Sigmoid colon (tissue), 3 donors: ENCODE results near the gene UTP25.

Source experiments
- POLR2A ChIP-seq, 2 donors: fragments of 450-650 bp; IDR thresholded peaks; one replicate each; pipeline ENCODE4 v1.6.1; 2016; ENCODE audit warnings: antibody characterized with exemption in 2 of 2, mild to moderate bottlenecking in 2 of 2, moderate library complexity in 2 of 2
- TF ChIP-seq, protein P1 (sequence below), 4 experiments: fragments of 450-650 bp in 3 of 4; fragments of 200-600 bp in 1 of 4; IDR thresholded peaks; one replicate each; pipeline ENCODE4 v1.5.1; 2016 to 2019; ENCODE audit warnings: antibody characterized with exemption in 4 of 4, mild to moderate bottlenecking in 3 of 4, moderate library complexity in 2 of 4

DNA sequence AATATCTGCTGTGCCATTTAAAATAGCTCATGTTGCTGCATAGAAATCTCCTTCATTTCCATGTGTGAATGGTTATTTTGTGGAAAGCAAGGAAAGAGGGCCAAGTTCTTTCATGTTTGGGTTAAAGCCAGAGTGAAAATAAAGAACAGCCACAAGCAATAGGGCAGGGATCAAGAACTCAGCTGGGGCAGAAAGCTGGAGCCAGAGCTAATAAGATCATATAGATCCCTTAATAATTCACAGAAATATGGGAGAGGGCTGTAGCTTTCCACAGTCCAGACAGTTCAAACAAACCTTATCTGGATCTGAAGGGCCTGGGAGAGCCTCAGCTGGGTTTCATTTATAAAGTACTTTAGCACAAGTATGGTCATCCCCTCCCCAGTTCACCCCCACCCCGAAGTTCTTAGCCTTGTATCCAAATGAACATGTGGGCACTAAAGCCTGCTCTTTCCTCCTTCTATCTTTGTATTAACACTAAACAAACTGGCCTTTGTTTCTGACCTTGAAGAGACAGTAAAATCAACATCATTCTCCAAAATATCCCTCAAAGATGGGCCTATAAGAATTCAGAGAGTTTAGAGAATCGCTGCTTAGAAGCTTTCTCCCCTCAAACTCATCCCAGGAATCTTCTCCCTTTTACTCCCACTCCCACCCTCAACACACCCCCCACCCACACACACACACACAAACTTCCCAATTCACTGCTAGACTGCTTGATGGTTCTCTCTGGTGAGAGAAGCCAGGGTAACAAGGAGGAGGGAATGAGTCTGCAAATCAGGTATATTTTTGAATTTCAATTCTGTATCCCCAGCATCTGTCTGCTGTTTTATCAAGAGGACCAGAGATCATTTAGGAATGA lies 41.7 kb downstream of the UTP25 start:
- TF ChIP-seq, protein P1, sequence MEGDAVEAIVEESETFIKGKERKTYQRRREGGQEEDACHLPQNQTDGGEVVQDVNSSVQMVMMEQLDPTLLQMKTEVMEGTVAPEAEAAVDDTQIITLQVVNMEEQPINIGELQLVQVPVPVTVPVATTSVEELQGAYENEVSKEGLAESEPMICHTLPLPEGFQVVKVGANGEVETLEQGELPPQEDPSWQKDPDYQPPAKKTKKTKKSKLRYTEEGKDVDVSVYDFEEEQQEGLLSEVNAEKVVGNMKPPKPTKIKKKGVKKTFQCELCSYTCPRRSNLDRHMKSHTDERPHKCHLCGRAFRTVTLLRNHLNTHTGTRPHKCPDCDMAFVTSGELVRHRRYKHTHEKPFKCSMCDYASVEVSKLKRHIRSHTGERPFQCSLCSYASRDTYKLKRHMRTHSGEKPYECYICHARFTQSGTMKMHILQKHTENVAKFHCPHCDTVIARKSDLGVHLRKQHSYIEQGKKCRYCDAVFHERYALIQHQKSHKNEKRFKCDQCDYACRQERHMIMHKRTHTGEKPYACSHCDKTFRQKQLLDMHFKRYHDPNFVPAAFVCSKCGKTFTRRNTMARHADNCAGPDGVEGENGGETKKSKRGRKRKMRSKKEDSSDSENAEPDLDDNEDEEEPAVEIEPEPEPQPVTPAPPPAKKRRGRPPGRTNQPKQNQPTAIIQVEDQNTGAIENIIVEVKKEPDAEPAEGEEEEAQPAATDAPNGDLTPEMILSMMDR (IDR thresholded peaks at IDR 0.05), result no peak
- TF ChIP-seq POLR2A (IDR thresholded peaks at IDR 0.05), result no peak
